Cerebellar nuclear complex (tissue), 1 donor: ENCODE measurements around the gene HEPN1.
A peak's percentile ranks its signal among the peaks of the same experiment; 100 is the strongest.
"Not testable (repeated sequence)": the region's sequence is repeated elsewhere in the genome, so short reads cannot be mapped to it uniquely, and the experiment has no call there.

Source experiments
- DNase-seq, 2 experiments: peaks; one replicate each; lab custom pipeline; 2025; lab: John Stamatoyannopoulos, UW

HEPN1 gene

DNA sequence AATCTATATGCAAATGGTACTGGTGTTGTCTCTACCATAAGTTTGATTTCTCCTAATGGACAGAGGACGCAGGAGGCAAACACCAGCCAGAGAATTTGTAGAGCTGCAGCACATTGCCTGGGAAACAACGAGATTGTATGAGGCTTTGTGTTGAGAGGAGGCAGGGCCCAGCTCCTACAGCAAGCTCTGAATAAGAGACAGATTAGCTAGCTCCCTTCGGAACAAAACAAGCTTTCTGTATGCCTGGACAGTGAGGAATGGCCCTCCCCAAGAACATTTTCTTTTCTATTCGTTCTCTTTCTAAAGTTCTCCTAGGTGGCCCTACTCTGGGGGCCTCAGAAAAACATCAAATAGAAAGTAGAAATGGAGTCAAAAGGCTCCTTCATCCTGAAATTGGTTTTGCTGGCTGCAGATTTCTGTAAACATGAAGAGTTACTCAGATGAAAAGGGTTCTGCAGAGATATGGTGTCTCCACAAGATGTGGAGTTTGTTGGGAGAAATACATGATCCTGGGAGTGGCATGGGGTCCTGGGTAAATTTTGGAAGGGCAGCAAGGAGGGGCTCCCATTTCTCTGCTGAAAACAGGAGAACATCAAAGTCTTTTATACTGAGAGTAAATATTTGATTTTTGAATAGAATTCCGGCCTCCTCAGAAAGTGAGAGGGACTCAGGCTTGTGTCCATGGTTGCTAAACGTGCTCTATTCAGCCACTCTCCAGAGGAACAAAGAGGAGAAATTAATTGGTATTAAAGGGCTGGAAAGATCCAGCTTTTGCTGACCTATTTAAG, 23.6 kb downstream of the HEPN1 start:
- no peak for DNase-seq

DNA sequence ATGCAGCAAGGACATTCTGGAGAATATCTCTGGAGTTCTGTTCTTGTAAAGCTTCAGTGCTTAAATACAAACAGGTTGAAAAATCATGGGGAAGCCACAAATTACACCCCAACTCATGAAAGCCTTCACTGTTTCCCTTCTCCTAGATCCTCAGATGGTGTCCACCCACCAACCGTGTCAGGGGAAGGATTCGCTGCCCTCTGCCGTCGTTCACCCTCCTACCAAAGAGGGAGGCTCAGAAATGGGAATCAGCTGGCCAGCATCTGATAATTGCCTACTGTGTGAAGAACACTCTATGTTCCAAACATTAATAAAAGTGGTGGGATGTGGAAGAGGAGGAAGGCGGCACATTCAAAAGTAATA, 24.2 kb downstream of the HEPN1 start:
- DNase-seq, result no peak

- no peak for DNase-seq
Measured at GRCh38 chr11:124943741-124944140, 24.7 kb downstream of the HEPN1 start.

DNA sequence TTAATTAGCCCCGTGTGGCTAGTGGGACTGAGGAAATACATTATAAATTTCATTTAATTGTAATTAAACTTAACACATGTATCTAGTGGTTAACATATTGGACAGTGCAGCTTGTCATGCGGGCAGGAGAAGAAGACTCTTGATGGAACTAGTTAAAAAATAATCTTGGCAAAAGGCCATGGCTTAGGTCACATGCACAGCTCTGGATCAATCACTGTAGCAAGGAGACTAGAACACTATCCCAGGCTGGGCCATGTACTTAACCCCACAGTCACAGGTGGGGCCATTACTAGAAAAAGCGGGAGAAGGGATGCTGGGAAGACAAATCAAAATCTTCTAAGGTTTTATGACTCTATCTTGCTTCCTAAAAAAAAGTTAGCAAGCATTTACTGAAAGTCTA, 25.5 kb downstream of the HEPN1 start:
- no peak for DNase-seq

GRCh38 chr11:124945826-124946225, 26.8 kb downstream of the HEPN1 start:
- no peak for DNase-seq

- DNase-seq, result no peak
Measured at GRCh38 chr11:124946735-124947141, 27.7 kb downstream of the HEPN1 start.

DNA sequence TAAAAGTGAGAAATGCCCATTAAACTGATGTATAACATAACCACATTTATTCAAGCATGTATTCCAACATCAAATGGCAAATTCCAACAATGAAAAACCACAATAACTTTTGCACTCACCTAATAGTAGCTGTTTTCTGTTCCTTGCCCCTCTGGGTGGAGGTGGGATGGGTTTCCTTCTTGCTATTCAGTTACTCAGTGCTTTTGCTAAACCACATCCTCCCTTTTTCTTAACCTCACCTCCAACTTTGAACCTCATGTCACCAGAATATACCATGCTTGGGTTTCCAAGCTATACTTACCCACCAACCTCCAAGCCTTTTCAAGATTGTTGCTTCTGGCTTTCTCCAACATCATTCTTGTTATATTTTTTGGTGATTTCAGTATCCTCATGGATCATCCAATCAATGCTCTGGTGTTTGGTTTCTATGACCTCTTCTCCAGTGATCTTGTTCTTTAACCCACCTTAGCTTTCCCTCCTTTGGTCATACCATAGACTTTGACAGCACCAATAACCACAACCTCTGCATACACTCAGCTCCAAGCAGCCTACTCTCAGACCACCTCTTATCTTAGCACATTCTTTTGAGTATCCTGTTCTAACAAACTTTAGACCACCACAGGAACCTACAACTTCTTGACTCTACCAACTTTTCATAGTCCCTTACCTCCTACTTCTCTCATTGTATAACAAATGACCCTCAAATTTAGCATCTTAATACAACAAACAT, 31.7 kb downstream of the HEPN1 start:
- no peak for DNase-seq

- no peak for DNase-seq
Measured at GRCh38 chr11:124951341-124951740, 32.3 kb downstream of the HEPN1 start.

GRCh38 chr11:124953753-124954589, 34.9 kb downstream of the HEPN1 start, which contains the start of gene CCDC15:
Gene CCDC15 (plus strand): TSS chr11:124954202. CDS start chr11:124954733, 531 bp downstream.
- peak; percentile 87 to 89 for DNase-seq

- no peak for DNase-seq
Measured at GRCh38 chr11:124954590-124954955, 35.5 kb downstream of the HEPN1 start.

DNA sequence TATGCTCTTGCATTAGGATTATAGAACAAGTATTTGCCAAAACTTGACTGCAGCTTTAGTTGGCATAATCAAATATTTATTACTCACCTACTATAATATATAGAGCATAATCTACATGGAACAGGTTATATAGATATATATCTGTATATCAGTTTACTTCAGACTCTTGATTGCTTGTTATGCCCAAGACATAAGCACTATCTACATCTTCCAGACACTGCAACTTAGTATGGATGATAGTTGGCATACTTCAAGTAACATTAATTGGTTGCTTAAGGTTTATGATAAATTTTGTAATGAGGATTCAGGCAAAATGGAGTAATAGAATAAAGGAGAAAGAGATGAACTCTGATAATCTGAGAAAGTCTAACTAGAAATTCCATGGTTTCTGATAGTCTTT, 36.0 kb downstream of the HEPN1 start:
- no peak for DNase-seq

DNA sequence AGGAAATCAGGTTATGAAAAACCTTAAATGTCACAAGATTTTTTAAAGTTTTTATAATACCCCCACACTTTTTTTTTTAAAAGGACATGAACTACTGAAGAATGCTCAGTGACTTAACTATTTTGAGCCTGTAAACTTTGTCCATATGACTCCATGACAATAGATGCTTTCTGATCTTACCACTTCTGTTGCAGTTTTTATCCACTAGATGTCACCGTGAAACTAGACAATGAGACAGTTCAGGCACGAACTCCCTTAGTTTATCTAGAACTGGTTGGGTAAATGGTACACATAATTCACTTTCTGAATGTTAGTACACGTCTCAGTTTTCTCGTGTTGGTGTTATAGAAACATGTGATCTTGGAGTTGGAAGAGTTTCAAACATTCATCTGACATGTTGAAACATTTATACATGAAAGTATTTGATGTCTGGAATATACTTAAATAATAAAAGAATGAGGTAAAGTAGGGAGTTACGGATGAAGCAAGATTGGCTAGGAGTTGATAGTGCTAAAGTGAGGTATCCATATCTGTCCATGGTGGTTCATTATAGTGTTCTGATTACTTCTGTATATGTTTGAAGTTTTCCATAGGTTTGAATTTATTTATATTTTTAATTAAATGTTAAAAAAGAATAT, 43.0 kb downstream of the HEPN1 start:
- DNase-seq, result no peak

GRCh38 chr11:124968197-124968596, 49.1 kb downstream of the HEPN1 start:
- DNase-seq, result not testable (repeated sequence)
